NCI-H1092 (cell line): ENCODE data around the gene KATNAL1.
A peak's percentile ranks its signal among the peaks of the same experiment; 100 is the strongest.

Experiments
- DNase-seq: peaks from one replicate; lab custom pipeline; 2025; lab: John Stamatoyannopoulos, UW

KATNAL1 gene

GRCh38 chr13:30332456-30333143 lies 25.2 kb upstream of the KATNAL1 start:
- no peak for DNase-seq

GRCh38 chr13:30331331-30331771 lies 24.0 kb upstream of the KATNAL1 start:
- no peak for DNase-seq

GRCh38 chr13:30329009-30329585 lies 21.7 kb upstream of the KATNAL1 start:
- DNase-seq, result no peak

- DNase-seq, result no peak
Measured at GRCh38 chr13:30325668-30326067, 18.3 kb upstream of the KATNAL1 start.

GRCh38 chr13:30323524-30323923 lies 16.2 kb upstream of the KATNAL1 start:
- no peak for DNase-seq

GRCh38 chr13:30322428-30322827 lies 15.1 kb upstream of the KATNAL1 start:
- DNase-seq, result no peak

- DNase-seq, result no peak
Measured at GRCh38 chr13:30321256-30321655, 13.9 kb upstream of the KATNAL1 start.

- no peak for DNase-seq
Measured at GRCh38 chr13:30319655-30320054, 12.3 kb upstream of the KATNAL1 start.

GRCh38 chr13:30319130-30319529 lies 11.8 kb upstream of the KATNAL1 start:
- DNase-seq, result no peak

GRCh38 chr13:30318026-30318425 lies 10.7 kb upstream of the KATNAL1 start:
- DNase-seq, result no peak

GRCh38 chr13:30314562-30314961 lies 7.2 kb upstream of the KATNAL1 start:
- DNase-seq, result no peak

- DNase-seq, result no peak
Measured at GRCh38 chr13:30314069-30314468, 6.7 kb upstream of the KATNAL1 start.

GRCh38 chr13:30313311-30313710 lies 6.0 kb upstream of the KATNAL1 start:
- DNase-seq, result no peak

- DNase-seq, result no peak
Measured at GRCh38 chr13:30312904-30313303, 5.6 kb upstream of the KATNAL1 start.

- DNase-seq, result no peak
Measured at GRCh38 chr13:30308548-30308947, 1.2 kb upstream of the KATNAL1 start.

GRCh38 chr13:30307971-30308290 lies 580 bp upstream of the KATNAL1 start:
- DNase-seq, result no peak

- DNase-seq, result peak; percentile 89
Measured at GRCh38 chr13:30306762-30307193, 573 bp downstream of the KATNAL1 start.

- no peak for DNase-seq
Measured at GRCh38 chr13:30305456-30305970, 1.8 kb downstream of the KATNAL1 start.

GRCh38 chr13:30303269-30303668 lies 4.1 kb downstream of the KATNAL1 start:
- DNase-seq, result no peak

- no peak for DNase-seq
Measured at GRCh38 chr13:30301827-30302226, 5.5 kb downstream of the KATNAL1 start.

GRCh38 chr13:30300596-30300995 lies 6.8 kb downstream of the KATNAL1 start:
- no peak for DNase-seq

- no peak for DNase-seq
Measured at GRCh38 chr13:30299786-30300185, 7.6 kb downstream of the KATNAL1 start.

GRCh38 chr13:30295116-30295515 lies 12.2 kb downstream of the KATNAL1 start:
- DNase-seq, result no peak

GRCh38 chr13:30294004-30294403 lies 13.3 kb downstream of the KATNAL1 start:
- no peak for DNase-seq
